Central memory CD8-positive, alpha-beta T cell (primary cell): ENCODE measurements around the gene CADPS2.

ENCODE experiments used
- ATAC-seq: fragments of 150-1000 bp; cut with Tn5 transposase; replicated peaks from 2 replicates; pipeline ENCODE4 v1.10.0; 2022; ENCODE audit warnings: mild to moderate bottlenecking, moderate FRiP score, moderate number of reproducible peaks; ENCODE audit not compliant: poor library complexity, severe bottlenecking; ENCODE audit errors: extremely low read depth
- DNase-seq, 2 donors: peaks; one replicate each; pipeline ENCODE4 v3.0.0; 2021; ENCODE audit warnings: low spot score in 2 of 2
- H3K27ac Mint-ChIP-seq: one replicate; pipeline ENCODE4 v1.8.0; 2022; ENCODE audit warnings: low read depth, mild to moderate bottlenecking, moderate library complexity, mixed read lengths
- H3K27me3 Mint-ChIP-seq: one replicate; pipeline ENCODE4 v1.8.0; 2022; ENCODE audit warnings: mixed read lengths
- H3K36me3 Mint-ChIP-seq: one replicate; pipeline ENCODE4 v1.8.0; 2022; ENCODE audit warnings: mild to moderate bottlenecking, moderate library complexity, mixed read lengths; ENCODE audit not compliant: insufficient read depth
- H3K4me1 Mint-ChIP-seq: one replicate; pipeline ENCODE4 v1.8.0; 2022; ENCODE audit warnings: mixed read lengths
- H3K4me3 Mint-ChIP-seq: one replicate; pipeline ENCODE4 v1.8.0; 2022; ENCODE audit warnings: mild to moderate bottlenecking, moderate library complexity, mixed read lengths
- H3K9me3 Mint-ChIP-seq: one replicate; pipeline ENCODE4 v1.8.0; 2022; ENCODE audit warnings: mixed read lengths

CADPS2 gene

DNA sequence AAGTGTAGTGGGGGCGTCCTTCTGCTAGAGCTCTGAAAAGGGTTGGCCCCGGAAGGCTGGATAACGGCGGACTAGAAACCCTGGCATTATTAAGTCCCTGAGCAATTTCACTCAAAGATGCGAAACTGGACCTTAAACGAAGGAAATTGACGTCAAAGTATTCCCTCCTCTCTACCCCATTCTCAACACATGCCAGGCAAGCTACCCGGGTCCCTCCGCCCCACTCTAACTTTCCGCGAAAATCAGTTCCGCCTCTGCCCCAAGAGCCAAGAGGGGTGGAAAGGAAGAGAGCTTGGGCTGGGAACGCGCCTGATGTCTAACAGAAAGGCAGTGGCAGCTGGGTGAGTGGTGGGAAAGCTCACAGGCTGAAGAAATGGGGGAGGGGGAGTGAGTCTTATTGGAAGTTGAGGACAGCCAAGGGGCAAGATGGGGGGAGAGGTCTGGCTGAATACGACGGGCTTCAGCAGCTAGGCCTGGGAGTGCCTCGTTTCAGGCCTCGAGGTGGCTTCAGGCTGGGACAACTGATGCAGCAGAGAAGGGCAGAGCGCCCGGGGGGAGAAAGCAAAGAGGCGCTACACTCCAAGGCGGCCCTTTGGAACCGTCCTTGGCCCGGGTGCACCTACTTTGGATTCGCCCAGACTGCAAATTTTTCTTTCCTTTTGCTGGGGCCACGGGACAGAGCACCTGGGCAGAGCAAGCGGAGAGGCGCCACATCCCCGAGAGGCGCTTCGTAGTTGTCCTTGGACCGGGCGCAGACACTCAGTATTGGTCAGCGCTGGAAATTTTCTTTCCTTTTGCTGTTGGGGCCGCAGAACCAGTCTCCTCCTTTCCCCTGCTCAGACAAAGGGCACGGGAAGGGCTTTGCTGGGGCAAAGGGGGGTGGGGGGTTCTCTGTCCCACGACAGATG is 579.7 kb downstream of the CADPS2 start:
- Mint-ChIP-seq H3K9me3 (peaks cover 12% of the 10 kb centered on the region), H3K27me3 (peaks cover 86% of the 10 kb centered on the region)

DNA sequence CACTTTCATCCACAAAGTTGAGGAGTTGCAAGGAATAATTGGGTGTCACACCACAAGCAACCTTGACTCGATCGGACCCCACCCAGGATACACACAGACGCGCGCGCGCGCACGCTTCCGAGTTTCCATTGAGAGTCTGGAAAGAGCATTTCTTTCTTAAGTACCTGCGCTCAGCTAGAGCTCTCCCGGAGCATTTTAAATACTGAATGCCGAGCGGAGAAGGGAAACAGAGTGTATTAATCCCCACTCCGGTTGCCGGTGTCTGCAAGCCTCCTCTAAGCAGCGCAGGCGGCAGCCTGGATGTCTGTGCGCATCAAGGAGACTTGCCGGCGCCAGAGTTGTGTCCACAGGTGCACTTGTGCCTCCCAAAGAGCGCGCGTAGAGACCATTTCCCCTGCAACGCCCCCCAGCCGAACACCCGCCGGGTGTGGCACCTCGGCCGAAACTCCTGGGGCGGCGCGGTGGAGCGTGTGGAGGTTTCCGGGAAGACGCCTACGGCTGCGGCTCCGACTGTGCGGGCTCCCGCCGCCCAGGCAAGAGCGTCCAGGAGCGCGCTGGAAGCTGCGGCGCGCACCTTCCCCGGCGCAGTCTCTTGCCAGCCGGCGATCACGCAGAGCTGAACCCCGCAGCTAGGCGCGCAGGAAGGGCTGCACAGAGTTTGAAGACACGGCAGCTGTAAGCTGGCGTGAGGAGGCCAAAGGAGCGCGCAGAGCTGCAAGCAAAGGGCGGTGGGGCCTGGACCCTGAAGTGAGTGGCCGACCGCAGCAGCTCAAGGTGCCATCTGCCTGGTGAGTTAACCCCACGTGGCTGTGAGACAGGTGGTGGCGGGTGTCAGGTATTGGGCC is 580.6 kb downstream of the CADPS2 start:
- H3K4me3 Mint-ChIP-seq = no peak overlapping the region
- H3K27ac Mint-ChIP-seq = no peak overlapping the region
- peaks cover 86% of the 10 kb centered on the region for H3K27me3 Mint-ChIP-seq
- no peak for DNase-seq
- peaks cover 12% of the 10 kb centered on the region for H3K9me3 Mint-ChIP-seq
- H3K36me3 Mint-ChIP-seq = no peaks in the 10 kb centered on the region
- no peak for ATAC-seq
- no peaks in the 10 kb centered on the region for H3K4me1 Mint-ChIP-seq

More for the DNA sequence above, 579.7 kb downstream of the CADPS2 start:
- Mint-ChIP-seq H3K36me3 (no peaks in the 10 kb centered on the region), H3K4me1 (no peaks in the 10 kb centered on the region), H3K27ac (no peak overlapping the region), H3K4me3 (no peak overlapping the region)
- ATAC-seq = no peak
- no peak for DNase-seq

DNA sequence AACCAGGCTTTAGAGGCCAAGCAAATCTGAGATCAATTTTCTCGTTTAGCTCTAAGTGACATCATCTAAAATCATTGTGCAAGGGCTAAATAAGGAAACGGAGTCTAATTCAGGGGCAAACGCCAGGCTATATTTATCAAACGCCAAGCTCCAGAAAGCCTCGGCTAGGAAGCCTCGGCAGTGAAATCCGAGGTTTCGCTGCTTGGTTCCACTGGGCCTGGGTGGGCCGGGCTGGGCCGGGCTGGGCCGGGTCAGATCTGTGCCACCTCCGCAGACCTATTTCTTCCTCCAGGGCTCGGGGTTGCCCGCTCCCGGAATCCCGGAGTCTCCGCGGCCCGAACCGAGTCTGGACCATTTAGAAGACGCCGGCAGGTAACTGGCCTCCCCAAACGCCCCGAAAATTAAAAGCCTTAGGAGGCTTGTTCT is 581.3 kb downstream of the CADPS2 start:
- no peak overlapping the region for H3K27ac Mint-ChIP-seq
- H3K4me1 Mint-ChIP-seq = no peaks in the 10 kb centered on the region
- no peaks in the 10 kb centered on the region for H3K36me3 Mint-ChIP-seq
- H3K27me3 Mint-ChIP-seq = peaks cover 92% of the 10 kb centered on the region
- H3K9me3 Mint-ChIP-seq = peaks cover 12% of the 10 kb centered on the region
- ATAC-seq (no peak), DNase-seq (no peak)
- H3K4me3 Mint-ChIP-seq = no peak overlapping the region

DNA sequence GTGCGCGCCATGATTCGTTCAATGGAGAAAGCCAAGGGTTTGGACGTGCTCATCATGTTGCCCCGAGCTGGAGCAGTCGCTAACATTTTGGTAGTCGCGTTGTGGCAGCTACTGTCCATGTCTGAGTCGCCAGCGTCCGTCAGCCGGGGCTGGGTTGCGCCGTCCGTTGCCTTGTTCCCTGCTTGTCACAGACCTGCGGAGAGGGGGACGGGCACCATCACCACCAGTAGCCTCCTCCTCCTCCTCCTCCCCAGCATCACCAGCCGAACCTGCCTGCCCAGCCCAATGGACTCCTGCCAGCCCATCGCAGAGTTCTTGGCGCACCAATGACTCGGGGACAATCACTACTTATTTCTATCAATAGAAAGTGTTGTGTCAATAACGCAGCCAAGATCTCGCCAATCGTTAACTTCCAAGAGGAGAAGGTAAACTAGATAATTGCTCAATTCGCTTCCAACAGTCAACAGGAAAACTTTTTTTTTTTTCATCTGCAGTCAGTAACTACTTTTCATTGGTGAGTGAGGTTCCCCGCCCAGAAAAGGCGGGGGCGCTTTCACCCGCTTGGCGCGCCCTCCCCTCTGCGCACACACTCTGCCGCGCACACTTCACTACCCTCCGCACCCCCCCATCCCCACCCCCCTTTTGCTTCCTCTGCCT is 581.8 kb downstream of the CADPS2 start, which contains the start of gene FEZF1:
FEZF1 (minus strand) TSS at position 432 of the 657 bp plus-strand sequence; CDS start at position 119, 313 bp downstream.
- no peak for ATAC-seq

DNA sequence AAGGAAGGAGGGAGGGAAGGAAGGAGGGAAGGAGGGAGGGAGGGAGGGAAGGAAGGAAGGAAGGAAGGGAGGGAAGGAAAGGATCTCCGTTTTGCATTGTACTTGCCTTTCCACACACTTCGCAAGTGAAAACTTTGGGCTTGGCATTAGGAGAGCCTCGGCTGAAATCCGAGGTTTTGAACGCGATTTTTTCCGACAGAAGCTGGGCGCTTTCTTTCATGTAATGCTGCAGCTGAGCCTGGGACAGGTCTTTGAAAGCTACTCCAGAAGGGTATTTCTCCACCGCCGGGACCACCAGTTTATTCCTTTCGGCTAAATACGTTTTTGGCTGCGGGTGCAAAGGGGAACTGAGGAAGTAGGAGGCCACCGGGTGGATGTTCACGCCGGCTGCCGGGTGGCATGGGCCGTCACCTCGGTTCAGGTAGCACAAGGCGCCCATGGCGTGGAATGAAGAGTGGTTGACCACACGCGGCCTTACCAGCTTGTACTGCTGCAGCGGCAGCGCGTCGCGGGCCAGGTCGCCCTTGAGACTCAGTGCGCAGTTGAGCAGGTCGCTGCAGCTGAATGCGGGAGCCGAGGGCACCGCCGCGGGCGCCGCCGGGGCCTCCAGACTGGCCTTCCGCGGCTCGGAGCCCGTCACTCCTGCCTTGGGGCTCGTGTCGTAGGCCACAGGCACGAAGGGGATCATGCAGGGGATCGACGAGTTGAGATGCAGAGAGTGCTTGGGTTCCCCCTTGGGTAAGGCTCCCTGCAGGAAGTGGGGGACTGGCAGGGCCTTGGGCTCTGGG is 582.5 kb downstream of the CADPS2 start:
- no peak for DNase-seq
- no peak for ATAC-seq
- Mint-ChIP-seq H3K4me3 (no peak overlapping the region), H3K27me3 (peaks cover 92% of the 10 kb centered on the region), H3K9me3 (peaks cover 8% of the 10 kb centered on the region), H3K4me1 (no peaks in the 10 kb centered on the region), H3K27ac (no peak overlapping the region), H3K36me3 (no peaks in the 10 kb centered on the region)

More for the DNA sequence above, 581.8 kb downstream of the CADPS2 start, which contains the start of gene FEZF1:
- Mint-ChIP-seq H3K27me3 (peaks cover 92% of the 10 kb centered on the region), H3K27ac (no peak within 1 kb of the TSS), H3K4me3 (no peak within 1 kb of the TSS), H3K9me3 (peaks cover 12% of the 10 kb centered on the region), H3K4me1 (no peaks in the 10 kb centered on the region), H3K36me3 (no peaks in the 10 kb centered on the region)
- no peak for DNase-seq

DNA sequence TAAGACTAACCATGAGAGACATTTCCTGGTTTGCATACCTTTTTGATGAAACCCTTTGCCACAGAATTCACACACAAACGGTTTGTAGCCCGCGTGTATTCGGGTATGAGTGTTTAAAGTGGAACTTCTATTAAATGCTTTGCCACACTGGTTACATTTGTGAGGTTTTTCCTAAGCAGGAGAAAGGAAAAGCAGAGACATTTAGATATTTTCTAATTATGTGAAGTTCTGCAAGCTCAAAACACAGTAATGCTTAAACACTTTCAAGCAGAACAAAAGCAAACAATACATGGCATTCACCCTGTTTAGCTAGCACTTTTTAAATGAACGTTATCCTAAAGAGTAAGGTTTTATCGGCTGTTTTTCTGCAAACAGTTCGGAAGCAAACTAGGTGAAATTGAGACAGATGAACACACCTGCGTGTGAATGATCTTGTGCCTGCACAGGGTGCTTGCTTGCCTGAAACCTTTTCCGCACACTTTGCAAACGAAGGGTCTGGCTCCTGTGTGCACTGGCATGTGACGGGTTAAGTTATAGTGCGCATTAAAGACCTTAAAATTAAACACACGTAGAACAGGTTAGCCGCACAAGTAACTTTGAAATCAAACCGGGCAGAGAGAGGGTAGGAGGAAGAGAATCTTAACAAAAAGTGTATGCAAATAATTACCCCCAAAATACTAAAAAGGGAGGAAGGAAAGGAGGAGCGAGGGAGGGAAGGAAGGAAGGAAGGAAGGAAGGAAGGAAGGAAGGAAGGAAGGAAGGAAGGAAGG is 583.3 kb downstream of the CADPS2 start:
- DNase-seq (no peak), ATAC-seq (no peak)
- Mint-ChIP-seq H3K4me3 (no peak overlapping the region), H3K36me3 (no peaks in the 10 kb centered on the region), H3K4me1 (no peaks in the 10 kb centered on the region), H3K27ac (no peak overlapping the region), H3K27me3 (peaks cover 94% of the 10 kb centered on the region), H3K9me3 (peaks cover 6% of the 10 kb centered on the region)

DNA sequence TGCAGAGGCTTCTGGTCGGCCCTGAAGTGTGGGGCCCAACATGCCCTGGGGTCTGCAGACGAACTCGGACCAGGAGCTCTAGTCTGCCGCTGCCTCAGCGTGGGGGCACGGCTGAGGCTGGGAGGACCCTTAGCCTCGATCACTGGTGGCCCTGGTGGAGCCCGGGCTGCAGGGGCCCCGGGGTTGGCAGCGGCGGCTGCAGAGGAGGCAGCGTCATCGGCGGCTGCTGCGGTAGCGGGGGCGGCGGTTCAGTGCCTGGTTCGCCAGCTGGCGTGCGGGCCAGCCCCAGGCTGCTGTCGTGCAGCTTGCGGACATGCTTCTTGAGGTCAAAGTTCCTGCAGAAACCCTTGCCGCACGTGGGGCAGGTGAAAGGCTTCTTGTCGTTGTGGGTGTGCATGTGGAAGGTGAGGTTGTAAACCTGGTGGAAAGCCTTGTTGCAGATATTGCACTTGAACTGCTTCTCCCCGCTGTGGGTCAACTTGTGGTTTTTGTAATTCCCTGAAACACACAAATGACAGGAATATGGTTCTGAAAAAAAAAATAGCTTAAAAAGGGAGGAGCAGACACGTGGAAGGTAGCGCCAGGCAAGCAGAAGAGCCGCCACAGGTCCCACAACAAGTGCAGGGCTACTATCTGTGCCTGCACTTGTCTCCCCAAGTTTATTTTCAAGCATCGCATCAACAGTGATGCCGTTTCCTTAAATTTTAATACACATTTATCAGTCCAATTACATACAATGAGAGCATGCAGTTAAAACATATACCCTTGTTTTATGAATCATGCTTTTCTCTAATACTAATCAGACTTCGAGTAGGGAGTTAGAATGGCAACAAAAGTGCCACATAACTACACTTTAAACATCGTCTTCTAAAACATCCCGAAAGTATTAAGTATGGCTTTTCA is 584.2 kb downstream of the CADPS2 start:
- H3K27ac Mint-ChIP-seq = no peak overlapping the region
- peaks cover 89% of the 10 kb centered on the region for H3K27me3 Mint-ChIP-seq
- H3K9me3 Mint-ChIP-seq = peaks cover 6% of the 10 kb centered on the region
- DNase-seq = no peak
- H3K36me3 Mint-ChIP-seq = no peaks in the 10 kb centered on the region
- no peak for ATAC-seq
- H3K4me3 Mint-ChIP-seq = no peak overlapping the region
- H3K4me1 Mint-ChIP-seq = no peaks in the 10 kb centered on the region

DNA sequence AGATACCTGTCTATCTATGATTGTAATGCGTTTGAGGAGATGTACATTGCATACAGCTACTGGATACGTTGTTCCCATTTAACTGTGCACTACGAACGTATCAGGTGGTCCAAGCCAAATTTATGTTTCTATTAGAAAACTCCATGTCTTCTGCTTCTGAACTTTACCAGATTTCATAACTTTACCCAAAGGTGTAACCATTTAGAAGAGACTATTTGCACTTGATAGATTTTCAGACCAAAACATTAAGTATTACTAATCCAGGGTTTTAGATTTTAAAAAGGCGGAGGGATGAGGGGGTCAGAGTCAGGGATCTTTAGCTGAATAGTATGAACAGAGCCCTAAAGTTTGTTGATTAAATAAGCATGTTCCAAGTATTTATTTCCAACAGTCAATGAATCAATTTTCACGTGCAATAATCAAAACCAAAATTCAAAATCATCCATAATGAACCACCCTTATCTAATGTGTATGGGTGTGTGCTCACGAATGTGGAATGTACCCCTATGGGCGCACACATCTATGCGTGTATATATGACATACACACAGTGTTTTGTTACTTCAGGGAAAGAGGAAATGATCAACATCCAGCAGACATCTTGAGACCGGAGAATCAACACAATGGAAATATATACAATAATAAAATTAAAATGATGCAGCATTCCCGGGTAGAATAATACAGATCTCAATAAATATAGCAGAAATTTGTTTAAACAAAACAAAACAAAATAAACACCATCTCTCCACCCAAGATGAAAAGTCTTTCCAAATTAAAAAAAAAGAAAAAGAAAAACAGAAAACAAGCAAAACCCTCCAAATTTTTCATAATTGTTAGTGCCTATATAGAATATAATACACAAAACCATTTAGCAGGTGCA is 585.1 kb downstream of the CADPS2 start:
- H3K36me3 Mint-ChIP-seq = no peaks in the 10 kb centered on the region
- H3K9me3 Mint-ChIP-seq = peaks cover 6% of the 10 kb centered on the region
- ATAC-seq = no peak
- H3K4me3 Mint-ChIP-seq = no peak overlapping the region
- no peak for DNase-seq
- no peaks in the 10 kb centered on the region for H3K4me1 Mint-ChIP-seq
- no peak overlapping the region for H3K27ac Mint-ChIP-seq
- H3K27me3 Mint-ChIP-seq = peaks cover 79% of the 10 kb centered on the region

DNA sequence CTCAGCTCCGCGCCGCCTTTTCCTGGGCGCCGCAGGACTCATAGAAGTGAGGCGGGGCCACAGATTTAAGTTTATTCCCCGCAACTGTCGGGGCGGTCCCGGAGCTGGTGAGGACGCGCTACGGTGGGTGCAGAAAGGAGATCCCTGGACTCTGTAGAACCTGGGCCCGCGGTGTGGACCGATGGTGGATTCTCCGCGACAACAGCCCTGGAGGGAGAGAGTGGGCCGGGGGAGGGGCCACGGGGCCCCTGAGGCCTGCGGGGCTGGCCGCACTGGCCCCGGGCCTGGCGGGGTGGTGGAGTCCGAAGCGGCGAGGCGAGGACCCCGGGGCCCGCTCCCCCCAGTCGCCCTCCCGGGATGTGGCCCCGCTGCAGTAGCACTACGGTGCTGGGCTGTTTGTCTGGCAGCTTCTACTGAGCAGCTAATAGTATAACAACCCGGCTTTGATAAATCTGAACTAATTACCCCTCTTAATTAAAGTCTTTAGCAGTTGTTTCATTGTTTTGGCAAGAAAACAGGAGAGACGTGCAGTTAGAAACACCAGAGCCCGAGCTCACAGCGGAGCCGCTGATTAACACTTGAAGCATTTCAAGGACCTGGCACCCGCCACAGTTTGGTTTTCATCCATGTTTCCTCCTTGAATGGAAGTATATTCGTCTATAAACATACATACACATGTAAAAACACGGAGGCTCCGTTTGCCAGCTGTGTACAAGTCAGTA is 585.9 kb downstream of the CADPS2 start:
- Mint-ChIP-seq H3K4me1 (no peaks in the 10 kb centered on the region), H3K9me3 (peaks cover 9% of the 10 kb centered on the region), H3K4me3 (no peak overlapping the region), H3K36me3 (no peaks in the 10 kb centered on the region), H3K27me3 (peaks cover 71% of the 10 kb centered on the region), H3K27ac (no peak overlapping the region)
- no peak for DNase-seq
- ATAC-seq = no peak
